Lower leg skin (tissue), 3 donors: ENCODE measurements around the gene PNLDC1.

ENCODE experiments used
- CTCF ChIP-seq, 3 donors: fragments of 450-650 bp; IDR thresholded peaks; one replicate each; pipeline ENCODE4 v1.5.1; 2016; ENCODE audit warnings: antibody characterized with exemption in 3 of 3, mild to moderate bottlenecking in 3 of 3, moderate library complexity in 2 of 3
- POLR2A ChIP-seq, 2 donors: fragments of 450-650 bp; IDR thresholded peaks; one replicate each; pipeline ENCODE4 v1.6.1; 2016 to 2017; ENCODE audit warnings: antibody characterized with exemption in 2 of 2, mild to moderate bottlenecking in 1 of 2, moderate library complexity in 1 of 2

GRCh38 chr6:159833997-159834603 is 34.0 kb downstream of the PNLDC1 start:
- TF ChIP-seq CTCF (IDR thresholded peaks at IDR 0.05) (no peak), POLR2A (IDR thresholded peaks at IDR 0.05) (no peak)
